Left ventricle myocardium inferior (tissue), 1 donor: ENCODE measurements around the gene CYP17A1. TPM values are rescaled to one million over a fixed set of nuclear protein-coding genes. Genes with fewer than 3 reads are reported as not detected.

Experiments
- DNase-seq: peaks from one replicate; pipeline ENCODE4 v3.0.0-alpha.2; 2020
- H3K27ac ChIP-seq: fragments of 200-600 bp; replicated peaks from 2 replicates; pipeline ENCODE4 v1.8.0; 2021
- H3K27me3 ChIP-seq: fragments of 200-600 bp; 2 replicates; pipeline ENCODE4 v1.8.0; 2021; ENCODE audit warnings: low read depth
- H3K36me3 ChIP-seq: fragments of 200-600 bp; 2 replicates; pipeline ENCODE4 v1.8.0; 2021
- H3K4me1 ChIP-seq: fragments of 200-600 bp; 2 replicates; pipeline ENCODE4 v1.8.0; 2021
- H3K4me3 ChIP-seq: fragments of 200-600 bp; 2 replicates; pipeline ENCODE4 v1.8.0; 2021; ENCODE audit warnings: mild to moderate bottlenecking, moderate library complexity
- H3K9me3 ChIP-seq: fragments of 200-600 bp; replicated peaks from 2 replicates; pipeline ENCODE4 v1.8.0; 2021
- intact Hi-C: fragments of 100-400 bp; cut with micrococcal nuclease; formaldehyde crosslinking; loops from one replicate; pipeline ENCODE4 v1.11.0; 2022
- long read RNA-seq: library from polyadenylated mRNA; unstranded; transcript quantifications from one replicate; pipeline ENCODE4 v2.0.0, GENCODE V29; 2021
- total RNA-seq: library from RNA; stranded (reverse); fragmentation: NEBNext Ultra II Directional; extraction: Animal tissue kit (Norgen Biotek cat#: 25700); gene quantifications from one replicate; pipeline ENCODE4 v1.2.1, GENCODE V29; 2021
- TF ChIP-seq, protein P1 (sequence below): fragments of 200-600 bp; IDR thresholded peaks from 2 replicates; pipeline ENCODE4 v1.8.0; 2021; ENCODE audit warnings: antibody characterized with exemption, mild to moderate bottlenecking, borderline replicate concordance
- donor health status: DM: no; HTN: yes; CAD: no; lungs with severe emphysema.

Gene CYP17A1
- total RNA-seq: not detected
- long read RNA-seq: 0 reads

DNA sequence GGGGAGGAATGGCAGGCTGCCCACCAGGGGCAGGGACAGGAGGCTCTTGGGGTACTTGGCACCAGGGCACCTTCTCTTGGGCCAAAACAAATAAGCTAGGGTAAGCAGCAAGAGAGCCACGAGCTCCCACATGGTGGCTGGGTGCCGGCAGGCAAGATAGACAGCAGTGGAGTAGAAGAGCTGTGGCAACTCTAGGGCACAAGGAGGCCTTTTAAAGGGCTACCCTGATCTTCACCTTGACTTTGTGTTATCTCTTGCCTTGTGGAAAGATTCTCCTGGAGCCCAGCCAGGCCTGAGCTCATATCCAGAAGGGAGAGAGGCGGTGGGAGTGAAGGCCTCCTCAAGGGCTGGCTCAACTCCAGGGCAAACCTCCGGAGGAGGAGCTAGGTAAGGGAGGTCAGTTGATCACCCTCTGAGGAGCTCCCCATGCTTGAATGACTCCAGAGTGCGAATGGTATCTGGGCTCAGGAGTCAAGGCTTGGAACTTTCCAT lies at the start of gene CYP17A1:
CYP17A1 (minus strand) TSS at position 184 of the 492 bp plus-strand sequence; CDS start at position 132, 52 bp downstream.
- Histone ChIP-seq H3K4me3 (no peak within 1 kb of the TSS), H3K9me3 (peaks cover 16% of the 10 kb centered on the region), H3K27ac (no peak within 1 kb of the TSS), H3K4me1 (peaks cover 9% of the 10 kb centered on the region), H3K36me3 (no peaks in the 10 kb centered on the region), H3K27me3 (peaks cover 14% of the 10 kb centered on the region)
- intact Hi-C loops: loop anchor here (10.0 kb wide), 1 partner anchor 68 kb away; no protein-coding TSS in a partner anchor
- TF ChIP-seq, protein P1, sequence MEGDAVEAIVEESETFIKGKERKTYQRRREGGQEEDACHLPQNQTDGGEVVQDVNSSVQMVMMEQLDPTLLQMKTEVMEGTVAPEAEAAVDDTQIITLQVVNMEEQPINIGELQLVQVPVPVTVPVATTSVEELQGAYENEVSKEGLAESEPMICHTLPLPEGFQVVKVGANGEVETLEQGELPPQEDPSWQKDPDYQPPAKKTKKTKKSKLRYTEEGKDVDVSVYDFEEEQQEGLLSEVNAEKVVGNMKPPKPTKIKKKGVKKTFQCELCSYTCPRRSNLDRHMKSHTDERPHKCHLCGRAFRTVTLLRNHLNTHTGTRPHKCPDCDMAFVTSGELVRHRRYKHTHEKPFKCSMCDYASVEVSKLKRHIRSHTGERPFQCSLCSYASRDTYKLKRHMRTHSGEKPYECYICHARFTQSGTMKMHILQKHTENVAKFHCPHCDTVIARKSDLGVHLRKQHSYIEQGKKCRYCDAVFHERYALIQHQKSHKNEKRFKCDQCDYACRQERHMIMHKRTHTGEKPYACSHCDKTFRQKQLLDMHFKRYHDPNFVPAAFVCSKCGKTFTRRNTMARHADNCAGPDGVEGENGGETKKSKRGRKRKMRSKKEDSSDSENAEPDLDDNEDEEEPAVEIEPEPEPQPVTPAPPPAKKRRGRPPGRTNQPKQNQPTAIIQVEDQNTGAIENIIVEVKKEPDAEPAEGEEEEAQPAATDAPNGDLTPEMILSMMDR: no peak
- no peak for DNase-seq

DNA sequence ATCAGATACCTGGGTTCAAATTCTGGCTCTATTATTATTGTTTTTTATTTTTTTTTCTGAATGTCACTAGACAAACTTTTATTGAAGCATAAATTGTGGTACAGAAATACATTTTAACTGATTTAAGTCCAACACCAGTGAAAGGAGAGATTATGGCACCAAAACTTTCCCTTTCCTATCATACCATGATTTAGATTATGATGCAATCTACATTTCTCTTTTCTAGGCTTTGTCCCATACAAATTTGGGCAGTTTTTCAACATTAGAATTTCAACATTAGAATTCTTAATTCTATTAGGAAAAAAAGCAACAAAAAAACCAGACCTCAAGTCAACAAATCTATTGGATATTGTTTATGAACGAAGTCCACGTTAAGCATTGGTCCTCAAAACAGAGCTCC lies 43.0 kb upstream of the CYP17A1 start:
- no peak for DNase-seq
- TF ChIP-seq, protein P1: no peak
- Histone ChIP-seq H3K4me3 (no peak overlapping the region), H3K36me3 (peaks cover 9% of the 10 kb centered on the region), H3K27ac (no peak overlapping the region), H3K4me1 (peaks cover 8% of the 10 kb centered on the region), H3K27me3 (no peaks in the 10 kb centered on the region), H3K9me3 (no peaks in the 10 kb centered on the region)
- intact Hi-C loops: no loop called here

- Histone ChIP-seq H3K36me3 (peaks cover 14% of the 10 kb centered on the region), H3K27ac (peak overlapping the region; percentile 7), H3K27me3 (no peaks in the 10 kb centered on the region), H3K4me1 (peaks cover 8% of the 10 kb centered on the region), H3K4me3 (no peak overlapping the region), H3K9me3 (no peaks in the 10 kb centered on the region)
- TF ChIP-seq, protein P1: no peak
- DNase-seq: no peak
- intact Hi-C loops: no loop called here
These were observed 41.4 kb upstream of the CYP17A1 start for GRCh38 chr10:102878629-102879028.

- DNase-seq: no peak
- TF ChIP-seq, protein P1: no peak
- peaks cover 14% of the 10 kb centered on the region for H3K36me3 ChIP-seq
- H3K4me3 ChIP-seq: no peak overlapping the region
- peaks cover 8% of the 10 kb centered on the region for H3K4me1 ChIP-seq
- no peaks in the 10 kb centered on the region for H3K27me3 ChIP-seq
- intact Hi-C loops: no loop called here
- no peak overlapping the region for H3K27ac ChIP-seq
- no peaks in the 10 kb centered on the region for H3K9me3 ChIP-seq
These were observed 39.5 kb upstream of the CYP17A1 start for GRCh38 chr10:102876747-102877153.

DNA sequence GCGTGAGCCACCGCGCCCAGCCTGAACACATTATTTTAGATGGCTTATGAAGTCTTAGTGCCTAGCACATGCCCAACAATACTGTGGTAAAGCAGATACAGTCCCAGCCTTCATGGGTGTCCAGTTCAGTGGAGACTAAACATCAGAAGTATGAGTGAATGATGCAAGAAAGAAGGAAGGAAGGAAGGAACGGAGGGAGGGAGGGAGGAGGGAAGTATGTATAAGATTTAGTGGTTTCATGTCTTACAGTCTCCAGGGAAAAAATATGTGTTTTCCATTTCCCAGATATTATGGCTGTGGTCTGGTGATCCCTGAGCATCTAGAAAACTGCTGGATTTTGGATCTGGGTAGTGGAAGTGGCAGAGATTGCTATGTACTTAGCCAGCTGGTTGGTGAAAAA lies 35.0 kb upstream of the CYP17A1 start:
- Histone ChIP-seq H3K27me3 (peaks cover 6% of the 10 kb centered on the region), H3K9me3 (no peaks in the 10 kb centered on the region), H3K4me3 (no peak overlapping the region), H3K36me3 (peaks cover 5% of the 10 kb centered on the region), H3K4me1 (peaks cover 16% of the 10 kb centered on the region), H3K27ac (no peak overlapping the region)
- DNase-seq: no peak
- intact Hi-C loops: no loop called here
- TF ChIP-seq, protein P1: no peak
